Ishikawa (cell line): ENCODE data around the gene SLC16A12.

Experiments
- CEBPB ChIP-seq: IDR thresholded peaks from 2 replicates; pipeline ENCODE4 v1.6.1; 2012
- CREB1 ChIP-seq: IDR thresholded peaks from 2 replicates; pipeline ENCODE4 v1.6.1; 2012; ENCODE audit warnings: low read depth
- EGR1 ChIP-seq: IDR thresholded peaks from 2 replicates; pipeline ENCODE4 v1.6.1; 2012
- EP300 ChIP-seq: IDR thresholded peaks from 2 replicates; pipeline ENCODE4 v1.6.1; 2012; ENCODE audit warnings: borderline replicate concordance
- FOXM1 ChIP-seq: IDR thresholded peaks from 2 replicates; pipeline ENCODE4 v1.6.1; 2012; ENCODE audit warnings: low read depth, borderline replicate concordance
- NFIC ChIP-seq: IDR thresholded peaks from 2 replicates; pipeline ENCODE4 v1.6.1; 2012
- RAD21 ChIP-seq: IDR thresholded peaks from 2 replicates; pipeline ENCODE4 v1.6.1; 2012; ENCODE audit warnings: low read depth
- REST ChIP-seq: IDR thresholded peaks from 2 replicates; pipeline ENCODE4 v1.6.1; 2012; ENCODE audit warnings: low read depth, mild to moderate bottlenecking
- TAF1 ChIP-seq: IDR thresholded peaks from 2 replicates; pipeline ENCODE4 v1.6.1; 2012; ENCODE audit warnings: low read depth, mild to moderate bottlenecking
- TCF12 ChIP-seq: IDR thresholded peaks from 2 replicates; pipeline ENCODE4 v1.6.1; 2012; ENCODE audit warnings: low read depth
- TEAD4 ChIP-seq: IDR thresholded peaks from 2 replicates; pipeline ENCODE4 v1.6.1; 2012
- YY1 ChIP-seq: IDR thresholded peaks from 2 replicates; pipeline ENCODE4 v1.6.1; 2012; ENCODE audit warnings: low read depth
- ZBTB7A ChIP-seq: IDR thresholded peaks from 2 replicates; pipeline ENCODE4 v1.6.1; 2012; ENCODE audit warnings: low read depth
- TF ChIP-seq, protein P1 (sequence below): IDR thresholded peaks from 2 replicates; pipeline ENCODE4 v1.6.1; 2012
- TF ChIP-seq, protein P2 (sequence below): IDR thresholded peaks from 2 replicates; pipeline ENCODE4 v1.6.1; 2012

Gene SLC16A12

GRCh38 chr10:89392974-89393373 lies 142.4 kb downstream of the SLC16A12 start:
- TF ChIP-seq RAD21 = no peak
- TF ChIP-seq EP300 = no peak
- peak; percentile 45; the same call in 1 of the 2 replicates for TF ChIP-seq CEBPB
- no peak for TF ChIP-seq TAF1
- TF ChIP-seq NFIC = no peak

GRCh38 chr10:89391907-89392756 lies 143.3 kb downstream of the SLC16A12 start, which contains the start of gene IFIT1:
Gene IFIT1, plus strand, starts transcription at chr10:89392623. Its CDS starts 90 bp downstream, at chr10:89392713.
- TF ChIP-seq TEAD4 (peak; percentile 28; the same call in 1 of the 2 replicates), EP300 (no peak)

GRCh38 chr10:89390476-89391225 lies 144.7 kb downstream of the SLC16A12 start:
- TF ChIP-seq, protein P1, sequence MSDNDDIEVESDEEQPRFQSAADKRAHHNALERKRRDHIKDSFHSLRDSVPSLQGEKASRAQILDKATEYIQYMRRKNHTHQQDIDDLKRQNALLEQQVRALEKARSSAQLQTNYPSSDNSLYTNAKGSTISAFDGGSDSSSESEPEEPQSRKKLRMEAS = no peak
- no peak for TF ChIP-seq FOXM1
- no peak for TF ChIP-seq EP300
- no peak for TF ChIP-seq NFIC
- TF ChIP-seq TAF1 = no peak

DNA sequence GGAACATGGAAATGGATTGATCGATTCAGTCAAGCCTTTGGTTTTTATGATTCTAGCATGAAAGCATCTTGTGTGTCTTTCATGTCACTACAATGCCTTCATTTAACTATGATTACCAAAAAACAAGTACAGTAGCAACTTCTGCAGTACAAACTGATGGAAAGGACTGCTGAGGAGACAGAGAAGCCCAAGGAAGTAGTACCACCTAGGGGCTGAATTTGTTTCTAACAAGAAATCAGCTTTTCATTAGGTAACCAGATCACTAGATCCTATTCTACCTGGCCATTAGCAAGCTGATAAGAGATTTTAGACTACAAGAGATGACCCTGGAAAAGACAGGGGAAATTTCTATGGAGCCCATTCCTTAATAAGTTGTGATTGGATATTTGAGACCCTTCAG lies 146.1 kb downstream of the SLC16A12 start:
- TF ChIP-seq RAD21 = peak; percentile 88
- TF ChIP-seq NFIC = no peak
- TF ChIP-seq CEBPB = no peak

GRCh38 chr10:89388806-89389205 lies 146.6 kb downstream of the SLC16A12 start:
- TF ChIP-seq, protein P2, sequence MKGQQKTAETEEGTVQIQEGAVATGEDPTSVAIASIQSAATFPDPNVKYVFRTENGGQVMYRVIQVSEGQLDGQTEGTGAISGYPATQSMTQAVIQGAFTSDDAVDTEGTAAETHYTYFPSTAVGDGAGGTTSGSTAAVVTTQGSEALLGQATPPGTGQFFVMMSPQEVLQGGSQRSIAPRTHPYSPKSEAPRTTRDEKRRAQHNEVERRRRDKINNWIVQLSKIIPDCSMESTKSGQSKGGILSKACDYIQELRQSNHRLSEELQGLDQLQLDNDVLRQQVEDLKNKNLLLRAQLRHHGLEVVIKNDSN = no peak
- TF ChIP-seq EP300 (no peak), YY1 (no peak), EGR1 (no peak), TAF1 (no peak), CEBPB (no peak), CREB1 (no peak), REST (no peak), TEAD4 (no peak), ZBTB7A (no peak), TCF12 (no peak), NFIC (no peak), RAD21 (no peak), FOXM1 (no peak)
- TF ChIP-seq, protein P1 = no peak

DNA sequence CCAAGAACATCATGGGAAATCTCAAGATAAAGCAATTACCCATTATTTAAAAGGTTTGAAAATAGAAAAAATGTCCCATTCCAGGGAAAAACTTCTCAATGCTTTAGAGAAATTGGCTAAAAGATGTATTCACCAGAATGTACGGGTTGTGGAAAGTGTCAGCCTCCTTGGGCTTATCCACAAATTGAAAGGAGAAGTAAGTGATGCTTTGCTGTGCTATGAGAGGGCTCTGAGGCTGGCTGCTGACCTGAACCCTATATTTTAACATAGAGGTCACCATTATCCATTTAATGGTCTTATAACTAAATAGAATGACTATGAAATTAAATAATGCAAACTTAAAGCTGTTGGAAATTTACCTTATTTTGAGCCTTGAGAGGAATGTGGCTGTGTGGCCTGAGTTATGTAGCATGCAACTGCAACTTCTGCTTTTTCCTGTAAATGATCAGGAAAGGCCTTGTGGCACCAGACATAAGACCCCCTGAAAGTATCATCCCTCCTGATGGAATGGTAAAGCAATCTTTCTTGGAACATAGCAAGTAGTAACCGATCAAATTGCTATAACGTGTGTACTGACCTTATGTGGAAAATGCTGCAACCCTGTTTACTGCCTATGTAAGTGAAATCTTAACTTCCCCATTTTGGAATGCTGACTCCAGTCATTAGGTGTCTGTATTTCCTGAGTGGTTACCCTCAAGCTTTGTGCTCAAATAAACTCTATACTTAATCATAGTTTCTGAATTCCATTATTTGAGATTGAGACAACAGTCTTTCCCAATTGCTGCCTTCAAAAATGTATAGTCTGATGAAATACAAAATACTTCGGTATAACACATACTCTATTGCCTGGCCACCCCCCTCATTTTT lies 150.7 kb downstream of the SLC16A12 start:
- TF ChIP-seq, protein P2 = no peak
- TF ChIP-seq EP300 = no peak
- TF ChIP-seq TAF1 = no peak
- no peak for TF ChIP-seq RAD21
- no peak for TF ChIP-seq TCF12
- TF ChIP-seq TEAD4 = no peak
- TF ChIP-seq, protein P1 = no peak
- no peak for TF ChIP-seq CEBPB
- no peak for TF ChIP-seq EGR1
- TF ChIP-seq YY1 = no peak
- TF ChIP-seq FOXM1 = no peak
- TF ChIP-seq REST = no peak
- no peak for TF ChIP-seq ZBTB7A
- TF ChIP-seq CREB1 = no peak
- TF ChIP-seq NFIC = no peak
